ENCODE results near the gene CEP19.

CEP19 gene

GRCh38 chr3:196706327-196706726 is 5.7 kb downstream of the CEP19 start:
- no peak for TF ChIP-seq CTCF (IDR thresholded peaks at IDR 0.05; ENCODE audit: low read depth, low read length)
- H3K4me3 ChIP-seq (ENCODE audit: low read depth, low read length): no peak overlapping the region

GRCh38 chr3:196700801-196701200 is 11.2 kb downstream of the CEP19 start:
- no peak for TF ChIP-seq CTCF (IDR thresholded peaks at IDR 0.05; ENCODE audit: low read depth, low read length)
- H3K4me3 ChIP-seq (ENCODE audit: low read depth, low read length): no peak overlapping the region

- no peak overlapping the region for H3K4me3 ChIP-seq (ENCODE audit: low read depth, low read length)
- TF ChIP-seq CTCF (IDR thresholded peaks at IDR 0.05; ENCODE audit: low read depth, low read length): no peak
These were observed 12.3 kb downstream of the CEP19 start for GRCh38 chr3:196699749-196700148.

GRCh38 chr3:196697270-196697669 is 14.8 kb downstream of the CEP19 start:
- no peak for TF ChIP-seq CTCF (IDR thresholded peaks at IDR 0.05; ENCODE audit: low read depth, low read length)
- H3K4me3 ChIP-seq (ENCODE audit: low read depth, low read length): no peak overlapping the region

GRCh38 chr3:196695849-196696226 is 16.2 kb downstream of the CEP19 start:
- no peak overlapping the region for H3K4me3 ChIP-seq (ENCODE audit: low read depth, low read length)
- TF ChIP-seq CTCF (IDR thresholded peaks at IDR 0.05; ENCODE audit: low read depth, low read length): no peak

- H3K4me3 ChIP-seq (ENCODE audit: low read depth, low read length): no peak overlapping the region
- no peak for TF ChIP-seq CTCF (IDR thresholded peaks at IDR 0.05; ENCODE audit: low read depth, low read length)
These were observed 16.9 kb downstream of the CEP19 start for GRCh38 chr3:196694941-196695848.

GRCh38 chr3:196694202-196694638 is 17.8 kb downstream of the CEP19 start:
- TF ChIP-seq CTCF (IDR thresholded peaks at IDR 0.05; ENCODE audit: low read depth, low read length): no peak
- H3K4me3 ChIP-seq (ENCODE audit: low read depth, low read length): no peak overlapping the region
